GM18511 (cell line): ENCODE results near the gene NGFR.
"Not testable (repeated sequence)": the region's sequence is repeated elsewhere in the genome, so short reads cannot be mapped to it uniquely, and the experiment has no call there.

ENCODE experiments used
- ATAC-seq: cut with Tn5 transposase; IDR thresholded peaks from one replicate; pipeline ENCODE4 v1.9.1; 2021; ENCODE audit warnings: mild to moderate bottlenecking, moderate library complexity; ENCODE audit not compliant: unreplicated experiment

The NGFR gene

GRCh38 chr17:49495842-49496182, 719 bp downstream of the NGFR start:
- ATAC-seq: no peak

- ATAC-seq: no peak
These were observed 1.2 kb downstream of the NGFR start for GRCh38 chr17:49496183-49496866.

GRCh38 chr17:49496867-49497147, 1.7 kb downstream of the NGFR start:
- no peak for ATAC-seq

- ATAC-seq: no peak
These were observed 2.3 kb downstream of the NGFR start for GRCh38 chr17:49497148-49498028.

GRCh38 chr17:49498029-49498615, 3.0 kb downstream of the NGFR start:
- no peak for ATAC-seq

GRCh38 chr17:49501496-49501895, 6.4 kb downstream of the NGFR start:
- ATAC-seq: no peak

- ATAC-seq: no peak
These were observed 7.2 kb downstream of the NGFR start for GRCh38 chr17:49502254-49502653.

GRCh38 chr17:49502680-49503079, 7.6 kb downstream of the NGFR start:
- not testable (repeated sequence) for ATAC-seq

GRCh38 chr17:49504369-49504768, 9.3 kb downstream of the NGFR start:
- no peak for ATAC-seq

- ATAC-seq: no peak
These were observed 10.8 kb downstream of the NGFR start for GRCh38 chr17:49505854-49506253.

- ATAC-seq: no peak
These were observed 11.2 kb downstream of the NGFR start for GRCh38 chr17:49506282-49506681.

GRCh38 chr17:49508061-49508865, 13.2 kb downstream of the NGFR start:
- ATAC-seq: no peak

GRCh38 chr17:49508866-49509587, 13.9 kb downstream of the NGFR start:
- no peak for ATAC-seq

- ATAC-seq: no peak
These were observed 14.5 kb downstream of the NGFR start for GRCh38 chr17:49509588-49509917.

GRCh38 chr17:49510059-49510719, 15.1 kb downstream of the NGFR start:
- ATAC-seq: no peak

- ATAC-seq: no peak
These were observed 15.6 kb downstream of the NGFR start for GRCh38 chr17:49510720-49511110.

GRCh38 chr17:49511810-49512209, 16.7 kb downstream of the NGFR start:
- no peak for ATAC-seq

- ATAC-seq: no peak
These were observed 17.4 kb downstream of the NGFR start for GRCh38 chr17:49512296-49513043.

- no peak for ATAC-seq
These were observed 17.9 kb downstream of the NGFR start for GRCh38 chr17:49513044-49513395.

GRCh38 chr17:49513641-49514040, 18.5 kb downstream of the NGFR start:
- ATAC-seq: no peak
